Stimulated activated naive CD4-positive, alpha-beta T cell (primary cell): ENCODE measurements around the gene CCDC30.
"Not testable (repeated sequence)": the region's sequence is repeated elsewhere in the genome, so short reads cannot be mapped to it uniquely, and the experiment has no call there.

Experiments used
- DNase-seq, 6 experiments: peaks; one replicate each; lab custom pipeline; 2025; lab: John Stamatoyannopoulos, UW

Gene CCDC30

DNA sequence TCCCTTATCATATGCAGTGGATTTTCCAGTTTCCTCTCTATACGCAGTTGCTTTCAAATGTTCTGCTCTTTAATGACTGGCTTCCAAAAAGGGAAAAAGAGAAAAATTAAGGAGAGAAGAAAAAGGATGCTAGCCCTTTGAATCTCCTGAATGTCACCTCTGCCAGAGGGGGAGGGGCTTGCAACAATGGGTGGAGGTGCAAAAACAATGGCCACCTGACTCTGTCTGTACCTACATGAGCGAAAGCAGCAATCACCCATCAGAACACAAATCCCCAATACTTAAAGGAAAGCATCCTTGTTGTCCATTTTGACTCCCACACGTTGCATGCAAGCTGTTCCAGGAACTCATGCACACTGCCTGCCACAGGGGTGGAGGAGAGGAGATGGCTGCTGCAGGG is 61.2 kb downstream of the CCDC30 start:
- DNase-seq, result no peak

DNA sequence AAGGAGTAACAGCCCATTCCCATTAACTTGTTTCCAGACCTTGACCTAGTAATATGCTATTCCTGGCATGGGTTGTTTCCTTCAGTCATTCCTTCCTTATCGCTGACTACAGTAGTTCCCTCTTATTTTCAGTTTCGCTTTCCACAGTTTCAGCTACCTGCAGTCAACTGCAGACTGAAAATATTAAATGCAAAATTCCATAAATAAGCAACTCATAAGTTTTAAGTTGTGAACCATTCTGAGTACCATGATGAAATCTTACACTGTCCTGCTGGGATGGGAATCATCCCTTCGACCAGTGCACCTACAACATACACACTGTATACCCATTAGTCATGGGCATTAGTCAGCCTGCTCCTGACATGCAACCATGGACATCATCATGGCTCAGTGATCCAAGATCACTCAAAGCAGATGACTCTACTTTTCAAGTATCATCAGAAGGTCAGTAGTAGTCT is 66.7 kb downstream of the CCDC30 start:
- DNase-seq, result peak in 2 of 6 experiments; percentile 1 to 12

DNA sequence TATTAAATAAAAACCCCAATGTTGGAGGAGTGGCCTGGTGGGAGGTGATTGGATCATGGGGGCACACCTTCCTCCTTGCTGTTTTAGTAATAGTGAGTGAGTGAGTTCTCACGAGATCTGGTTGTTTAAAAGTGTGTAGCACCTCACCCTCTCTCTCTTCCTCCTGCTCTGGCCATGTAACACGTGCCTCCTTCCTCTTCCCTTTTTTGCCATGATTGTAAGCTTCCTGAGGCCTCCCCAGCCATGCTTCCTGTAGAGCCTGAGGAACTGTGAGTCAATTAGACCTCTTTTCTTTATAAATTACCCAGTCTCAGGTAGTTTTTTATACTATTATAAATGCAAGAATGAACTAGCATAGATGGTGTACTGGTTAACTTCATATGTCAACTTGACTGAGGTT is 68.0 kb downstream of the CCDC30 start:
- no peak for DNase-seq

DNA sequence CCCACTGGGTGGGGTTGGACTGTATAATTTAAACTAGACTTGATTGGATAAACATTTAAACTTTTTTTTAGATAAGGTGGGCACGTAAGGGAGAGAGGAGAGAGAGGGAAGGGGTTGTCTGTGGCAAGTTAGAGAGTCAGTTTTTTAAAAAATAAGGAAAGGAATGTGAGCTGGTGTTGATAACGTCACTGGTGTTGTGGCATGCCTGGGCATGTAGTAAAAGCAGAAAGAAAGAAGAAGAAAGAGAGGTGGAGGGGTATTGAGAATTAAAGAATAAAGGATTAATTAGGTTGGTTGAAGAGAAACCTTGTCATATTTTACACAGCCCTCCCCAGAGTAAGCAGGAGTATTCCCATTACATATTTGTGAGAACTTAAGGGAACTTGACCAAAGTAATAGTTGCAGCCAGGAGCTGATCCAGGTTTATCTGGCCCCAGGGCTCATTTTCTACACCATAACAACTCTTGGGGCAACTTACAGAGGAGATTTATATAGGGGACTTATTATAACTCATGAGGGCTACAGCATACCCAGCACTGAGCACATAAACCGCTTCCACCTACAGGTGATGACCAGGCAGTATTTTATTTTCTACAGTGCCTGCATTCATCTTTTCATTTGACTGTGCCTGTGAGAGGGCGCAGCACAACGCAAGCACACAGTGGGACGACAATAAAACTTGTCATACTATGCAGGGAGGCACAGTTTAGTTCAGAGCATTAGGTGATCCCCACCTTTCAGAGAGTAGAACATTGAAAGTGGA is 70.2 kb downstream of the CCDC30 start:
- DNase-seq, result no peak

DNA sequence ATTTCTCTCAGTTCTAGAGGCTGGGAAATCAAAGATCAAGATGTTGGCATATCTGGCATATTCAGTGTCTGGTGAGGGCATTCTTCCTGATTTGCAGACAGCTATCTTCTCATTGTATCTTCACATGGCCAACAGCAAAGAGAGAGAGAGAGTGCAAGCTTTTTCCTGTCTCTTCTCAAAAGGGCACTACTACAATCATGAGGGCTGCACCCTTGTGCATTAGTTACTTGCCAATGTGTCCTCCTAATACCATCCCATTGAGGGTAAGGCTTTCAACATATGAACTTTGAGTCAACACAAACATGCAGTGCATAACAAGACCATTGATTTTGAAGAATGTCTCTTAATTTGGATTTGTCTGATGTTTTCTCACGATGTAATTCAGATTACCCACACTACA is 78.0 kb downstream of the CCDC30 start:
- no peak for DNase-seq

DNA sequence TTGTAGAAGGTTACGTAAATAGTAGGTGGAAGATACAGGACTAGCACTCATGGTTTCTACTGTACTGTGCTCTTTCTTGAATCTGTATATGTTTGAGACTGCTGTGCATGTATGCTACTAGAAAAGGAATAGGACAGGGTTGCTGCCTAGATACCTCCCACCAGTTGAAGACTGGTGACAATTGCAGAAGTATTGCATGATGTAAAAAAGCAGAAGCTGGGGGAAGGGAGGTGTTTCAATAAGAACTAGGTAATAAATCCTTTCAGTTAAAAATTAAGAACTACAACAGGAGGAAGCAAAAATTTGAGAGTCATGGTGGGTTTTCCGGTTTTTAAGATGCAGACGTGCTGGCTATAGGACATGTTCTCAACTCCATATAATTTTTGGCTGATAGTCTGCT is 88.1 kb downstream of the CCDC30 start:
- DNase-seq, result no peak

DNA sequence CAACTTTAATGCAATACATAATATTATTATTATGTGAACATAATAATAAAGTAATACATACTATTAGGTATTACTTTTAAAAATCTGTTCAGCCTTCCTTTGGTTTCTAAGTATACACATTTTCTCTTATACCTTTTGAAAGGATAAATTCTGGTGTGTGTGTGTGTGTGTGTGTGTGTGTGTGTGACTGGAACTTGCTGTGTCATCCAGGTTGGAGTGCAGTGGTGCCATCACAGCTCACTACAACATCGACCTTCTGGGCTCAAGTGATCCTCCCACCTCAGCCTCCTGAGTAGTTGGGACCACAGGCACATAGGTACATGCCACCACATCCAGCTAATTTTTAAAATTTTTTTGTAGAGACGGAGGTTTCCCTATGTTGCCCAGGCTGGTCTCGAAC is 88.5 kb downstream of the CCDC30 start:
- DNase-seq, result no peak

DNA sequence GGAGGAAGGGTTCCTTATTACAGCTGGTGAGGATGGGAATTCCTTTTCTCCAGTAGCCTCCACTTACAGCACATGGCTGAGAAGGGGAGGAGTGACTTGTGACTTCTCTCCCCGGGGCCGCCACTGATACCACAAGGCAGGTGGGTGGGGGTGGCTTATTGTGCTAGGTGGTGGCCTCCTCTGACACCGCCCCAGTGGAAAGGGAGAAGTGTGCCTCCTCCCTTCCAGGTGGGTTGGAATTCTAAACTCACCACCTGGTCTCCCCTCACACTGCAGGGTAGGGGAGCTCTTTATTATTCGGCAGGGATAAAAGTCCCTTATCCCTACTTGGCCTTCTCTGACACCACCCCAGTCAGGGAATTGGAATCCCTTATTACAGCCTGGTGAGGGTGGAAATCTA is 89.5 kb downstream of the CCDC30 start:
- no peak for DNase-seq

DNA sequence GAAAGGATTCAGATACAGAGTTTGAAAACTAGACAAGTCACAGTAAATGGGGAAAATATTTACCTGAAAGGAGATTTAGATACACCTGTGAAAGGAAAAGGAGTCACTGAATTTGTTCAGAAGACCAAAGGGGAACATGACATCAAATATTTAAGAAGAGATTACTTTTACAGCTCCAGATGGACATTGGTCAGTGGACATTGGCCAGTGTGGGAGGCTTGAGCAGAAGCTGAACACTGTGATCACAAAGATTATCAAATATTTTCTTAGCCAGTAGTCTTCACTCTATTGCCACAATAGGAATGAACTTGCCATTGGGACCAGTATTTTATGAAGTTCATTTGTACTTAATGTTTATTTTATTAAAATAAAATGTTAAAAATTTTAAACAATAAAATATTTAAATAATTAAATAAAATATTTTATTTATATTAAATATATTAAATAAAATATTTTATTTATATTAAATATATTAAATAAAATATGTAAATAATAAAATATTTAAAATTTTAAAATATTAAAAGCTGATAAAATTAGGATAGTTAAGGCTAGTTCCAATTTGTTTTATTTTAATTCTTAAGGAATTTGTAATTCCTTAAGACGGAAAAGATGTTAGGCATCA is 94.3 kb downstream of the CCDC30 start:
- DNase-seq, result no peak

DNA sequence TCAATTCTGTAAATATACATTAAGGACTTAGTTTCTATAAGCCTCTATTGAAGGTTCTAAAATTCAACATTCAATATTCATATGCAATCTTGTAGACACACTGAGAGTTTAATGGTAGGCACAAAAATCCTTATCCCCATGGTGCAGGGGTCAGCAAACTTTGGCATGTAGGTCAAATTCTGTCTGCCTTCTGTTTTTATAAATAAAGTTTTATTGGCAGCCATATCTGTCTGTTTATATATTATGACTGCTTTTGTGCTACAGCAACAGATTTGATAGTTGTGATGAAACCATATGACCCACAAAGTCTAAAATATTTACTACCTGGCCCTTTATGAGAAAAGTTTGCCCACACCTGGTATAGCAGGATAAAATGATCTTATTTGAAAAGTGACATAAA is 104.0 kb downstream of the CCDC30 start:
- DNase-seq, result no peak

DNA sequence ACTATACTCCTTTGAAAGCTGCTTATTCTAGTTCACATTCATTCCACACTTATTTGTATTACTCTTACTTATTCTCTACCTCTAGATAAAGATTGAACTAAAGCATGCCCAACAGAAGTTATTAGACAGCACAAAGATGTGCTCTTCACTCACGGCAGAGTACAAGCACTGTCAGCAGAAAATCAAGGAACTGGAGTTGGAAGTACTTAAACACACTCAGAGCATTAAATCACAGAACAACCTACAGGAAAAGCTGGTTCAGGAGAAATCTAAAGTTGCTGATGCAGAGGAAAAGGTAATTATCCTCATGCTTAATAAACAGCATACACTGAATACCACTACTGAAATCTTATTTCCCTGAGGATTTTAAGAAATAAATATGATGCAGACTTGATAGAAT is 113.8 kb downstream of the CCDC30 start:
- DNase-seq, result no peak

DNA sequence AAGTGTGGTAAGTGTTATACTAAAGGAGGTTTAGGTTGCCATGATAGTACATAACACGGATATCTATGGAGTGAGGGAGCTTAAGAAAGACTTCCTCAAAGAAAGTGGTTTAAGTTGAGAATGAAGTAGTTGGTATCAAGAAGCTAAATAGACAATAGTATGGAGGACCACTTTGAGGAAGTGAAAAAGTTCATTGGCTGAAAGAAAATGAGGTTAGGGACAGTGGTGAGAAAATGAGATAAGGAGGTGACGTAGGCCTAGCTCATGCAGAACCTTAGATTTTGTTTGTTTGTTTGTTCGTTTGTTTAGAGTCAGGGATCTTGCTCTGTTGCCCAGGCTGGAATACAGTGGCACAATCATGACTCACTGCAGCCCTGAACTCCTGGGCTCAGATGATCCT is 122.9 kb downstream of the CCDC30 start:
- no peak for DNase-seq

DNA sequence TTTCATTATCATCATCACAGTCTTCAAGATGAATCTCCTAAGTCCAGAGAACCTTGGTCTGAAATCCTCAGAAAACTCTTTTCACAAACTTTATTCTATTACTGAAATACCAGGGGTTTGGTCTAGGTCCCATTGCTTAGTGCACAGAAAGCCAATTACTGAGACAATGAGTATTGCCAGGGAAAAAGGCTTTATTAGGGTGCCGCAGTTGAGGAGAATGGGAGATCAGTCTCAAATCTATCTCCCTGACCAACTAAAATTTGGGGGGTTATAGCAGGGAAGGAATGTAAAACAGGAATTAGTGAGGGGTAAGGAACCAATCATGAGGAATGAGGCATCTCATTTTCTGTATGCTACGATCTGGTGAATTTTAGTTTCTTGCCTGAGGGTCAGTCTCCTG is 124.7 kb downstream of the CCDC30 start:
- DNase-seq, result no peak

DNA sequence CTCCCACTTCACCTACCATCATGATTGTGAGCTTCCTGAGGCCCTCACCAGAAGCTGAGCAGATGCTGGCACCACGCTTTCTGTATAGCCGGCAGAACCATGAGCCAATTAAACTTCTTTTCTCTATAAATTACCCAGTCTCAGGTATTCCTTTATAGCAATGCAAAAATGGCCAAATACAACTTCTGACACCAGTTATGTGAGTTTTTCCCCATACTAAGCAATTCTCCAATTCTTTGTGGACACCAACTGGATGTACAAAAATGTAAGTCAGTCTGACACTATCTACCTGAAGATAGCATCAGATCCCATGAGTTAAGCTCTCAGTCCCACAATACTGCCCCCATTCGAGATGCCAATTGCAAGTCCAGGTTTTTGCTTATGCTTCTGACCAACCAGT is 129.7 kb downstream of the CCDC30 start:
- no peak for DNase-seq

DNA sequence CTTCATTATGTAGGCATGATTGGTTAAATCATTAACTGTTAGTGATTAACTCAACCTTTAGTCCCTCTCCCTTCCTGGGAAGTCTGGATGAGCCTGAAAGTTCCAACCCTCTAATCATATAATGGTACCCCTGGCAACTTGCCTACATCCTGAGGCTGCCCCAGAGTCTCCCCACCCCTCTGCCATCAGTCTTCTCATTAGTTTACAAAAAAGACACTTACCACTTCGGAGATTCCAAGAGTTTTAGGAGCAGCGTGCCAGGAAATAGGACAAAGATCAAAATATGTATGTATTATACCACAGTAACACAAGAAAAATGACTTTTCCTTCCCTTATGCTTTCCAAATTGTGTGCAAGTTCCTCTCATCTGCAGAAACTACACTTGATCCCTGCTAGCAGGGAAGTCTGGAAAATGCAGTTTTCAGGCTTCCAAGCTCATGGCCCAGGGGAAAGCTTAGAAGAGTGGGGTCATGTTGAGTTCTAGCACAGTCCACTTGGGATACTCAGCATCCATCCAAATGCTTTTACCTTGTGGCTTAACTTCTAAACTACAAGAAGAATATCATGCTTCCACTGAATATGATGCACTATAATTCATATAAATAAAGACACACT is 130.5 kb downstream of the CCDC30 start:
- no peak for DNase-seq

DNA sequence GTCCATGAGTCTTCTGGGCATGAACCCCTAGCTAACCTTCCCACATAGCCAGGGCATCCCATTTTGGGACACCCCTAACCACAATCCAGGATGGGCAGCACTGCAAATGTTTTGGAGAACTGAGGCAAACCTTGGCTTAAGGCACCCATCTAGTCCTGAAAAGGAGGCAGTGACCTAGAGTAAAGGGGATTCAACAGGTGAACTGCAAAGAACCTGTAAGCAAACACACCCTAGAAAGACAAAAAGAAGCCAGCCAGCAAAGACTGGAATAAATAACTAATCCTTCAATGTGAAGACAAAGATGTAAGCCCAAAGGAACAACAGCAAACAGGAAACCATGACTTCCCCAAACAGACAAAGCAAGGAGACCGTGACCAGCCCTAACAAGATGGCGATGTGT is 138.4 kb downstream of the CCDC30 start:
- DNase-seq, result no peak

DNA sequence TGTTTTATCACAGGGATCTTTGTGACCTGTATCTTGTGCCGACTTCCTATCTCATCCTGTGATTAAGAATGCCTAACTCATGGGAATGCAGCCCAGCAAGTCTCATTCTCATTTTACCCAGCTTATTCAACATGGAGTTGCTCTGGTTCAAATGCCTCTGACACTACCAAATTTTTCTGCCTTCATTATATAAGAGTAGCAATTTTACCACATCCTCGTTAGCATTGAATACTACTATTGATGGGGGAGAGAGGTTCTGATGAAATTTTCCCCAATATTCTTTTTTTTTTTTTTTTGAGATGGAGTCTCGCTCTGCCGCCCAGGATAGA is 150.7 kb downstream of the CCDC30 start:
- DNase-seq, result no peak

DNA sequence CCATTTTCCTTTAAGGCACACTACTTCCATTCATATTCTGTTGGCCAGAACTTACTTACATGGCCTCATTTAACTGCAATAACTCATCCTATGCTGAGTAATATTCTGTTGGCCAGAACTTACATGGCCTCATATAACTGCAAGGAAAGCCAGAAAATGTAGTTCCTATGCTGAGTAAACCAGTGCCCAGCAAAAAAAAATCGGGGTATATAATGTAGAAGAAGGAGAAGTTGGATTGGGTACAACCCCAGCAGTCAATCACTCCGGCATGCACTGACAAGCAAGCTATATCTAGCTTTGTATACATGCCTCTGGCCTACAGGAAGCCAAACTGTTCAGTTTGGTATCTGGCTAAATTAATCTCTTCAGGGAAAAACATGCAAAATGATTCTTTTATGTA is 155.8 kb downstream of the CCDC30 start:
- DNase-seq, result no peak

DNA sequence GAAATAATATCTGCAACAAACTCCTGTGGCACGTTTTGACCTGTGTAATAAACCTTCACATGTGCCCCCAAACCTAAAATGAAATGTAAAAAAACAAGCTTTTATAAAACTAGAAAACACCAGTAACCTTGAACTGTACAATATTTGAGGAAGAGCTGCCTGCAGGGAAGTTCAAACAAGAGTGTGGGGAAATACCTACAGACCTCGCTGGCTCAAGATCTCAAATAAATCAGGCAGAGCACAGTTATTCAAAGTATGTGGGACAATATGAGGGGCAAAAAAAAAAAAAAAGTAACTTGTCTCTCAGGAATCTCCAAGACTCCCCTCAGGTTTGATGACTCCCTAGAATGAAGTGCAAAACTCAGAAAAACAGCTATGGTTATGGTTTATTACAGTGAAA is 157.2 kb downstream of the CCDC30 start:
- no peak for DNase-seq

DNA sequence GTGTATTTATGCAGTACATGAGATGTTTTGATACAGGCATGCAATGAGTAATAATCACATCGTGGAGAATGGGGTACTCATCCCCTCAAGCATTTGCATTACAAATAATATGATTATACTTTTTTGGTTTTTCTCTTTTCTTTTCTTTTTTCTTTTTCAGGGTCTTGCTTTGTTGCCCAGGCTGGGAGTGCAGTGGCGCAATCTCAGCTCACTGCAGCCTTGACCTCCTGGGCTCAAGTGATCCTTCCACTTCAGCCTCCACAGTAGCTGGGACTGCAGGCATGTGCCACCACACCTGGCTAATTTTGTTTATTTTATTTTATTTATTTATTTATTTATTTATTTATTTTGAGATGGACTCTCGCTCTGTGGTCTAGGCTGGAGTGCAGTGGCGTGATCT is 158.1 kb downstream of the CCDC30 start:
- DNase-seq, result not testable (repeated sequence)

DNA sequence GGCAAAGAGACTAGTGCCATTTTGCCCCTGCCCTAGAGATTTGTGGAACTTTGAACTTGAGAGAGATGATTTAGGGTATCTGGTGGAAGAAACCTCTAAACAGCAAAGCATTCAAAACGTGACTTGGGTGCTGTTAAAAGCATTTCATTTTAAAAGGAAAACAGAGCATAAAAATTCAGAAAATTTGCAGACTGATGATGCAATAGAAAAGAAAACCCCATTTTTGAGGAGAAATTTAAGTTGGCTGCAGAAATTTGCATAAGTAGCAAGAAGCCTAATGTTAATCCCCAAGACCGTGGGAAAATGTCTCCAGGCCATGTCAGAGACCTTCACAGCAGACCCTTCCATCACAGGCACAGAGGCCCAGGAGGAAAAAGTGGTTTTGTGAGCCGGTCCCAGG is 164.1 kb downstream of the CCDC30 start:
- DNase-seq, result not testable (repeated sequence)

DNA sequence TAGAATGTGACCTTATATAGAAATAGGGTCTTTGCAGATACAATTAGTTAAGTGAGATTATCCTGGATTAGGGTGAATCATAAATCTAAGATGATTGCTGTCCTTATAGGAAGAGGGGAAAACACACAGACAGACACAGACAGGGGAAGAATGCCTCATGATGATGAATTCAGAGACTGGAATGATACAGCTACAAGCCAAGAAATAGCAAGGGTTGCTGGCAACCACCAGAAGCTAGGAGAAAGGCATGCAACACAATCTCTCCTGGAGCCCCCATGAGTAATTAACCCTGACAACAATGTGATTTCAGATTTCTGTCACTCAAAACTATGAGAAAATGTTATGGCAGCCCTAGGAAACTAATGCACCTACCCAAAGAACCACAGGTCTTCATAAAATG is 176.0 kb downstream of the CCDC30 start:
- DNase-seq, result no peak

DNA sequence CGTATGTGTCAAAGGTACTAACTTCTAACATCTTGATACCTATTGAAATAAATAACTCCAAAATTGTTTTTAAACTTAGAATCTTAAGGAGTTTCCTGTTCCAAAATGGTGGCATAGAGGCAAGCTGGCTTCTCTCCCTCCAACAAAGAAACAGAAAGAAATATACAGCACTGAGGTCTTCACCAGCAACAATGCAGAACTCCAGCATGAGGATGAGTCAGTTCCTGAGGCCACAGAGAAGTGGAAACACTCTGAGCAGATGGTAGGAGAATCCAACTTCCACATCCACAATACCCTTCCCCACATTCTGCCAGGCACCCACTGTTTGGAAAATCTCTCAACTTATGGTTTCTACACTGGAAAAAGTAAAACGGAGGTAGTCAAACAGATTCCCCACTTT is 183.0 kb downstream of the CCDC30 start:
- no peak for DNase-seq

DNA sequence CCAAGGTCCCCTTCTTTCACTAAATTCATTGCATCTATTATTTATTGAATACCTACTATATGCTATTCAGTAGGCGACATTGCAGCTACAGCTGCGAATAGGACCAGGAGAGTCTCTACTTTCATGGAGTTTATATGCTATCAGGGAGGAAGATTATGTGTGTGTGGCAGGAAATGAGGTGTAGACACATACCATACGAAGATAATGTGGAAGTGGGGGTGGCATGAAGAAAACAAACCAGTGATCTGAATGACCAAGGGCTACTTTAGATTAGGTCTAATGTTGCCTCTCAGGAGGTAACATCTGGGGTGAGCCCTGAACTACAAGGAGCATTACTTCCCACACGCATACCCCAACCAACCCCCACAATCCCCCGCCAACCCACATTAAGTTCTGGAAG is 194.1 kb downstream of the CCDC30 start:
- peak in 1 of 6 experiments; percentile 5 for DNase-seq
